Stromal cell of bone marrow (primary cell): ENCODE measurements around the gene TRAIP.

ENCODE experiments used
- DNase-seq: peaks from one replicate; pipeline ENCODE4 v3.0.0-alpha.2; 2012; ENCODE audit warnings: low read depth

The TRAIP gene

GRCh38 chr3:49873623-49874022 is 17.3 kb upstream of the TRAIP start:
- DNase-seq = no peak

- DNase-seq = no peak
Measured at GRCh38 chr3:49872801-49873281, 16.5 kb upstream of the TRAIP start.

GRCh38 chr3:49871531-49872153 is 15.3 kb upstream of the TRAIP start:
- no peak for DNase-seq

- DNase-seq = no peak
Measured at GRCh38 chr3:49869525-49870126, 13.3 kb upstream of the TRAIP start, which contains the start of gene CAMKV. CAMKV (minus strand) TSS chr3:49869906; CDS start chr3:49862388, 7,518 bp downstream.

- DNase-seq = no peak
Measured at GRCh38 chr3:49868862-49869466, 12.6 kb upstream of the TRAIP start.

- DNase-seq = no peak
Measured at GRCh38 chr3:49867871-49868321, 11.5 kb upstream of the TRAIP start.

- DNase-seq = no peak
Measured at GRCh38 chr3:49867400-49867799, 11.0 kb upstream of the TRAIP start.

- no peak for DNase-seq
Measured at GRCh38 chr3:49865198-49865784, 8.9 kb upstream of the TRAIP start.

GRCh38 chr3:49864505-49864904 is 8.1 kb upstream of the TRAIP start:
- DNase-seq = no peak

GRCh38 chr3:49859576-49860305 is 3.4 kb upstream of the TRAIP start:
- no peak for DNase-seq

GRCh38 chr3:49855662-49856061 is 702 bp downstream of the TRAIP start:
- no peak for DNase-seq

GRCh38 chr3:49845694-49846093 is 10.7 kb downstream of the TRAIP start:
- DNase-seq = no peak

- DNase-seq = no peak
Measured at GRCh38 chr3:49844464-49845183, 11.7 kb downstream of the TRAIP start.

- no peak for DNase-seq
Measured at GRCh38 chr3:49842843-49843517, 13.4 kb downstream of the TRAIP start.

GRCh38 chr3:49841806-49842205 is 14.6 kb downstream of the TRAIP start:
- no peak for DNase-seq

GRCh38 chr3:49841126-49841696 is 15.2 kb downstream of the TRAIP start:
- no peak for DNase-seq

GRCh38 chr3:49840388-49840787 is 16.0 kb downstream of the TRAIP start:
- DNase-seq = no peak

- DNase-seq = peak; percentile 66
Measured at GRCh38 chr3:49839193-49839809, 17.1 kb downstream of the TRAIP start.

- no peak for DNase-seq
Measured at GRCh38 chr3:49831341-49831740, 25.0 kb downstream of the TRAIP start.

- no peak for DNase-seq
Measured at GRCh38 chr3:49826016-49826415, 30.3 kb downstream of the TRAIP start.
